HT1080 (cell line): ENCODE measurements around the gene GLIPR2. TPM values are rescaled to one million over a fixed set of nuclear protein-coding genes. Genes with fewer than 3 reads are reported as not detected.
A peak's percentile ranks its signal among the peaks of the same experiment; 100 is the strongest.

Experiments used
- DNase-seq: peaks from one replicate; pipeline ENCODE4 v3.0.0-alpha.2; 2015; ENCODE audit warnings: low read depth
- total RNA-seq: library from RNA; depleted of rRNA; stranded (reverse); fragments of >200 nt; shearing (Covaris generic); gene quantifications from 2 replicates; pipeline ENCODE4 v1.2.3, GENCODE V29; 2014; rRNA removed

The GLIPR2 gene
- total RNA-seq, 1 experiment from 2014 or later: 3.7 TPM

- DNase-seq: peak; percentile 23
Measured at GRCh38 chr9:36192196-36192595, 55.7 kb downstream of the GLIPR2 start.

- DNase-seq: no peak
Measured at GRCh38 chr9:36193023-36193422, 56.5 kb downstream of the GLIPR2 start.

- DNase-seq: no peak
Measured at GRCh38 chr9:36194326-36195000, 57.9 kb downstream of the GLIPR2 start.

- peak; percentile 24 for DNase-seq
Measured at GRCh38 chr9:36204906-36205547, 68.5 kb downstream of the GLIPR2 start.

- peak; percentile 14 for DNase-seq
Measured at GRCh38 chr9:36207016-36207415, 70.5 kb downstream of the GLIPR2 start.

- DNase-seq: no peak
Measured at GRCh38 chr9:36207546-36208012, 71.0 kb downstream of the GLIPR2 start.

GRCh38 chr9:36208521-36209253, 72.2 kb downstream of the GLIPR2 start:
- DNase-seq: no peak

- DNase-seq: no peak
Measured at GRCh38 chr9:36210722-36211121, 74.2 kb downstream of the GLIPR2 start.

GRCh38 chr9:36211510-36211909, 75.0 kb downstream of the GLIPR2 start:
- no peak for DNase-seq

GRCh38 chr9:36213387-36213786, 76.9 kb downstream of the GLIPR2 start:
- DNase-seq: no peak

Other genes with a start within 250 kb of the GLIPR2 start
- 2.4 and 3.2 TPM in 2 replicates for gene HRCT1, start 230.5 kb upstream of the GLIPR2 start, total RNA-seq
- gene SPAAR, start 227.2 kb upstream of the GLIPR2 start, total RNA-seq: 0.05 and 0.23 TPM in 2 replicates
- gene OR2S2, start 178.6 kb upstream of the GLIPR2 start, total RNA-seq: 0.32 TPM in 1 of 2 replicates, not detected in the other
- gene RECK, start 99.8 kb upstream of the GLIPR2 start, total RNA-seq: 5.2 and 7.5 TPM in 2 replicates
- gene CCIN, start 32.7 kb downstream of the GLIPR2 start, total RNA-seq: 0.03 TPM in 1 of 2 replicates, not detected in the other
- gene CLTA, start 54.2 kb downstream of the GLIPR2 start, total RNA-seq: 437 and 448 TPM in 2 replicates
- gene GNE, start 121.7 kb downstream of the GLIPR2 start, total RNA-seq: 14.5 and 19.5 TPM in 2 replicates